Calu3 (cell line): ENCODE results near the gene RANBP3. TPM values are rescaled to one million over a fixed set of nuclear protein-coding genes. Genes with fewer than 3 reads are reported as not detected.

ENCODE experiments used
- BruUV-seq: library from RNA; stranded (reverse); fragments of 400-500 nt; replicated peaks from 2 replicates; lab custom pipeline; 2021; lab: Mats Ljungman, UMichigan
- CTCF ChIA-PET: fragments of 300-600 bp; sonication (Branson Sonifier 250); formaldehyde crosslinking; loops from one replicate; lab custom pipeline; 2022; ENCODE audit warnings: antibody characterized with exemption; lab: Charles Lee
- DNase-seq: peaks from one replicate; pipeline ENCODE4 v3.0.0; 2022
- H3K27ac Mint-ChIP-seq: one replicate; pipeline ENCODE4 v1.8.0; 2022; ENCODE audit warnings: mixed read lengths; ENCODE audit not compliant: unreplicated experiment
- H3K27me3 Mint-ChIP-seq: one replicate; pipeline ENCODE4 v1.8.0; 2022; ENCODE audit warnings: mixed read lengths; ENCODE audit not compliant: unreplicated experiment
- H3K36me3 Mint-ChIP-seq: one replicate; pipeline ENCODE4 v1.8.0; 2022; ENCODE audit warnings: mild to moderate bottlenecking, moderate library complexity, mixed read lengths; ENCODE audit not compliant: insufficient read depth, unreplicated experiment
- H3K4me1 Mint-ChIP-seq: one replicate; pipeline ENCODE4 v1.8.0; 2022; ENCODE audit warnings: mild to moderate bottlenecking, low read depth, mixed read lengths; ENCODE audit not compliant: unreplicated experiment
- H3K4me3 Mint-ChIP-seq: one replicate; pipeline ENCODE4 v1.8.0; 2022; ENCODE audit warnings: mild to moderate bottlenecking, low read depth, moderate library complexity, mixed read lengths; ENCODE audit not compliant: unreplicated experiment
- H3K9me3 Mint-ChIP-seq: one replicate; pipeline ENCODE4 v1.8.0; 2022; ENCODE audit warnings: low read depth, mixed read lengths; ENCODE audit not compliant: unreplicated experiment
- CTCF ChIP-seq: fragments of 200-600 bp; IDR thresholded peaks from one replicate; pipeline ENCODE4 v1.8.0; 2022; ENCODE audit warnings: antibody characterized with exemption; ENCODE audit not compliant: unreplicated experiment
- intact Hi-C: fragments of 100-400 bp; cut with micrococcal nuclease; formaldehyde crosslinking; loops from one replicate; pipeline ENCODE4 v1.10.0; 2022; ENCODE audit not compliant: unreplicated experiment
- total RNA-seq: library from RNA; stranded (reverse); gene quantifications from 2 replicates; pipeline ENCODE4 v1.2.3, GENCODE V29; 2022

Gene RANBP3
- total RNA-seq, 1 experiment from 2014 or later, result 58.4 TPM

- H3K27ac Mint-ChIP-seq, result no peak overlapping the region
- peaks cover 7% of the 10 kb centered on the region for H3K4me1 Mint-ChIP-seq
- intact Hi-C loops, result no loop called here
- no peaks in the 10 kb centered on the region for H3K9me3 Mint-ChIP-seq
- no peaks in the 10 kb centered on the region for H3K27me3 Mint-ChIP-seq
- no TSS peak for BruUV-seq
- peaks cover 12% of the 10 kb centered on the region for H3K36me3 Mint-ChIP-seq
- H3K4me3 Mint-ChIP-seq, result no peak overlapping the region
- CTCF ChIA-PET, result no interaction called here
- TF ChIP-seq CTCF, result no peak
- DNase-seq, result no peak
Observed at GRCh38 chr19:5951338-5951861, 26.5 kb downstream of the RANBP3 start.

- Mint-ChIP-seq H3K9me3 (no peaks in the 10 kb centered on the region), H3K4me3 (no peak overlapping the region), H3K4me1 (peaks cover 7% of the 10 kb centered on the region), H3K27me3 (no peaks in the 10 kb centered on the region), H3K36me3 (peaks cover 14% of the 10 kb centered on the region), H3K27ac (no peak overlapping the region)
- intact Hi-C loops, result no loop called here
- DNase-seq, result no peak
- CTCF ChIA-PET, result no interaction called here
- no peak for TF ChIP-seq CTCF
- BruUV-seq, result no TSS peak
Observed at GRCh38 chr19:5950741-5951140, 27.2 kb downstream of the RANBP3 start.

GRCh38 chr19:5949792-5950305, 28.1 kb downstream of the RANBP3 start:
- H3K27ac Mint-ChIP-seq, result no peak overlapping the region
- H3K9me3 Mint-ChIP-seq, result no peaks in the 10 kb centered on the region
- H3K4me1 Mint-ChIP-seq, result peaks cover 7% of the 10 kb centered on the region
- H3K27me3 Mint-ChIP-seq, result no peaks in the 10 kb centered on the region
- H3K4me3 Mint-ChIP-seq, result no peak overlapping the region
- intact Hi-C loops, result no loop called here
- no peak for TF ChIP-seq CTCF
- CTCF ChIA-PET, result no interaction called here
- DNase-seq, result no peak
- H3K36me3 Mint-ChIP-seq, result peaks cover 17% of the 10 kb centered on the region
- no TSS peak for BruUV-seq

GRCh38 chr19:5948752-5949564, 29.0 kb downstream of the RANBP3 start:
- no peak for DNase-seq
- Mint-ChIP-seq H3K9me3 (no peaks in the 10 kb centered on the region), H3K4me3 (no peak overlapping the region), H3K36me3 (peaks cover 16% of the 10 kb centered on the region), H3K4me1 (peaks cover under 1% of the 10 kb centered on the region), H3K27me3 (no peaks in the 10 kb centered on the region), H3K27ac (no peak overlapping the region)
- CTCF ChIA-PET, result interaction anchor here (0.5 kb wide), 1 partner anchor 129 kb away, joined by 6 read pairs; no protein-coding TSS in a partner anchor
- intact Hi-C loops, result no loop called here
- TF ChIP-seq CTCF, result no peak
- no TSS peak for BruUV-seq
